Measurements from ENCODE around the gene TENM4.

GRCh38 chr11:79241852-79242241 is 199.0 kb downstream of the TENM4 start:
- TF ChIP-seq CTCF (IDR thresholded peaks at IDR 0.05): no peak
- TF ChIP-seq SIN3A (IDR thresholded peaks at IDR 0.05; ENCODE audit: borderline replicate concordance, insufficient read depth, low read depth, low read length): no peak
